NB4 (cell line): ENCODE data around the gene LENG8.

ENCODE experiments used
- POLR2A ChIP-seq: IDR thresholded peaks from 2 replicates; pipeline ENCODE4 v1.6.1; 2011; ENCODE audit warnings: mild to moderate bottlenecking; ENCODE audit not compliant: insufficient read length; ENCODE audit errors: extremely low read depth
- TF ChIP-seq, protein P1 (sequence below): IDR thresholded peaks from one replicate; pipeline ENCODE4 v1.5.1; 2012; ENCODE audit warnings: low read depth, low read length

DNA sequence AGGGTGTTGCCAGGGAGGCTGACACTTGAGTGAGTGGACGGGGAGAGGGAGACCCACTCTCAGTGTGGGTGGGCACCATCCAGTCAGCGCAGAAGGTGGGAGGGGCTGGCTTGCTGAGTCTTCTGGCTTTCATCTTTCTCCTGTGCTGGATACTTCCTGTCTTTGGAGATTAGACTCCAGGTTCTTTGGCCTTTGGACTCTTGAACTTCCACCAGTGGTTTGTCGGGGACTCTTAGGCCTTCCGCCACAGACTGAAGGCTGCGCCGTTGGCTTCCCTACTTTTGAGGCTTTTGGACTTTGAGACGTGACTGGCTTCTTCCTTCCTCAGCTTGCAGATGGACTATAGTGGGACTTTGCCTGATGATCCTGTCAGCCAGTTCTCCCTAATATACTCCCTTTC lies 4.3 kb upstream of the LENG8 start:
- TF ChIP-seq, protein P1, sequence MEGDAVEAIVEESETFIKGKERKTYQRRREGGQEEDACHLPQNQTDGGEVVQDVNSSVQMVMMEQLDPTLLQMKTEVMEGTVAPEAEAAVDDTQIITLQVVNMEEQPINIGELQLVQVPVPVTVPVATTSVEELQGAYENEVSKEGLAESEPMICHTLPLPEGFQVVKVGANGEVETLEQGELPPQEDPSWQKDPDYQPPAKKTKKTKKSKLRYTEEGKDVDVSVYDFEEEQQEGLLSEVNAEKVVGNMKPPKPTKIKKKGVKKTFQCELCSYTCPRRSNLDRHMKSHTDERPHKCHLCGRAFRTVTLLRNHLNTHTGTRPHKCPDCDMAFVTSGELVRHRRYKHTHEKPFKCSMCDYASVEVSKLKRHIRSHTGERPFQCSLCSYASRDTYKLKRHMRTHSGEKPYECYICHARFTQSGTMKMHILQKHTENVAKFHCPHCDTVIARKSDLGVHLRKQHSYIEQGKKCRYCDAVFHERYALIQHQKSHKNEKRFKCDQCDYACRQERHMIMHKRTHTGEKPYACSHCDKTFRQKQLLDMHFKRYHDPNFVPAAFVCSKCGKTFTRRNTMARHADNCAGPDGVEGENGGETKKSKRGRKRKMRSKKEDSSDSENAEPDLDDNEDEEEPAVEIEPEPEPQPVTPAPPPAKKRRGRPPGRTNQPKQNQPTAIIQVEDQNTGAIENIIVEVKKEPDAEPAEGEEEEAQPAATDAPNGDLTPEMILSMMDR, result no peak
- TF ChIP-seq POLR2A, result no peak
